22Rv1 (cell line): ENCODE results near the gene TEX13A.

Experiments used
- ZFX ChIP-seq: fragments of 450-650 bp; IDR thresholded peaks from 2 replicates; pipeline ENCODE4 v1.6.1; 2017; ENCODE audit warnings: antibody characterized with exemption, borderline replicate concordance
- TF ChIP-seq, protein P1 (sequence below): fragments of 450-650 bp; IDR thresholded peaks from 2 replicates; pipeline ENCODE4 v1.5.1; 2017; ENCODE audit warnings: mild to moderate bottlenecking

DNA sequence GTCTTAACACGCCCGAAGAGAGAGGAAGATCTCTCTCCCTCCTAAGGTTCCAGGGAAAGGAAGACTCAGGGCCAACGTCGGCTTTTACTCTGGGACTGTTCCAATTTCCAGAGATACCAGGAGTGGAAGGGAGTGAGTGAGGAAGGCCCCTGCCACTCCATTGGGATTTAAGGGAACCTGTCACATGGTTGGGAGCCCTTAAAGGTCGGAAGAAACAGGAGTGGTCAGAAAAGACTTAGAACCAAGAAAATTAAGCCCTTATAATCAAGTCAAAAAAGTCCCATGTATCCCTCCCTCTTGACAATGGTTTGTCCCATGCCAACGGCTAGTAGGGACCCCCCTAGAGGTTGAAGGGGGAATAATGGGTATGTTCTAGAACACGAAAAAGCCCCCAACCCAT, at the start of gene TEX13A:
- TF ChIP-seq, protein P1, sequence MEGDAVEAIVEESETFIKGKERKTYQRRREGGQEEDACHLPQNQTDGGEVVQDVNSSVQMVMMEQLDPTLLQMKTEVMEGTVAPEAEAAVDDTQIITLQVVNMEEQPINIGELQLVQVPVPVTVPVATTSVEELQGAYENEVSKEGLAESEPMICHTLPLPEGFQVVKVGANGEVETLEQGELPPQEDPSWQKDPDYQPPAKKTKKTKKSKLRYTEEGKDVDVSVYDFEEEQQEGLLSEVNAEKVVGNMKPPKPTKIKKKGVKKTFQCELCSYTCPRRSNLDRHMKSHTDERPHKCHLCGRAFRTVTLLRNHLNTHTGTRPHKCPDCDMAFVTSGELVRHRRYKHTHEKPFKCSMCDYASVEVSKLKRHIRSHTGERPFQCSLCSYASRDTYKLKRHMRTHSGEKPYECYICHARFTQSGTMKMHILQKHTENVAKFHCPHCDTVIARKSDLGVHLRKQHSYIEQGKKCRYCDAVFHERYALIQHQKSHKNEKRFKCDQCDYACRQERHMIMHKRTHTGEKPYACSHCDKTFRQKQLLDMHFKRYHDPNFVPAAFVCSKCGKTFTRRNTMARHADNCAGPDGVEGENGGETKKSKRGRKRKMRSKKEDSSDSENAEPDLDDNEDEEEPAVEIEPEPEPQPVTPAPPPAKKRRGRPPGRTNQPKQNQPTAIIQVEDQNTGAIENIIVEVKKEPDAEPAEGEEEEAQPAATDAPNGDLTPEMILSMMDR: no peak
- TF ChIP-seq ZFX: no peak
